HT1080 (cell line): ENCODE measurements around the gene TICRR. TPM values are rescaled to one million over a fixed set of nuclear protein-coding genes. Genes with fewer than 3 reads are reported as not detected.

ENCODE experiments used
- DNase-seq: peaks from one replicate; pipeline ENCODE4 v3.0.0-alpha.2; 2015; ENCODE audit warnings: low read depth
- total RNA-seq: library from RNA; depleted of rRNA; stranded (reverse); fragments of >200 nt; shearing (Covaris generic); gene quantifications from 2 replicates; pipeline ENCODE4 v1.2.3, GENCODE V29; 2014

The TICRR gene
- total RNA-seq, 1 experiment from 2014 or later: 10.1 TPM

- DNase-seq: no peak
Observed at GRCh38 chr15:89627256-89627970, 52.1 kb downstream of the TICRR start.

DNA sequence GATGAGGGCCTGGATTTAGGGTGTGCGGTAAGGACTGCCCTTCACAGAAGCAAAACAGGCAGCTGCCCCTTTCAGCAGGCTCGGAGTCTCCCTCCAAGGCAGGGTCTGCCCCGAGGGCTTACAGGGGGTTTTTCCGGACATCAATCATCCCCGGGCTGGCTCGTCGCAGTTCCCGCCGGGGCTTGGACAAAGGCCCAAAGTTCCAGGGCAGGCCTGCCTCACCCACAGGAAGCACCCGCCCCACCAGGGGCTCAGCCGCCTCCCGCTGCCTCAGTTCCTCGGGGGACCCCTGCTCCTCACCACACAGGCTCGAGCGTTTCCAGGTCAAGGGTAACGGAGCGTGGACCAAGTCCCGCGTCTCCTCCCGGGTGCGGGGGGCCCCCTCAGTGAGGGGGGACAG is 53.0 kb downstream of the TICRR start:
- DNase-seq: no peak

GRCh38 chr15:89628806-89629715 is 53.8 kb downstream of the TICRR start:
- no peak for DNase-seq

DNA sequence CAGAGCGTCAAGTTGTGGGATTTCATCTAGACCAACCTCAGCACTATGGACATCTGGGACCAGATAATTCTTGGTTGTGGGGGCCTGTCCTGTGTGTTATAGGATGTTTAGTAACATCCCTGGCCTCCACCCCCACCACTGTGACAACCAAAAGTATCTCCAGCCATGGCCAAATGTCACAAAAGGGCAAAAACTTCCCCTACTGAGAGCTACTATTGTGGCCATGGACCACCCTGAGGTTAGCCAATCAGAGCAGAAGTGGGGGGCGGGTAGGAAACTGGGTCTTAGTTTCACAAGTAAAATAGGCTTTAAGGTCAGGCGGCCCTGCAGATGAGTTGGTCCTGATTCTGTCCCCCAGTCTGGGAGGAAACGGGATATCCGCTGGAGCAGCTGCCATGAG is 54.6 kb downstream of the TICRR start:
- DNase-seq: no peak

DNA sequence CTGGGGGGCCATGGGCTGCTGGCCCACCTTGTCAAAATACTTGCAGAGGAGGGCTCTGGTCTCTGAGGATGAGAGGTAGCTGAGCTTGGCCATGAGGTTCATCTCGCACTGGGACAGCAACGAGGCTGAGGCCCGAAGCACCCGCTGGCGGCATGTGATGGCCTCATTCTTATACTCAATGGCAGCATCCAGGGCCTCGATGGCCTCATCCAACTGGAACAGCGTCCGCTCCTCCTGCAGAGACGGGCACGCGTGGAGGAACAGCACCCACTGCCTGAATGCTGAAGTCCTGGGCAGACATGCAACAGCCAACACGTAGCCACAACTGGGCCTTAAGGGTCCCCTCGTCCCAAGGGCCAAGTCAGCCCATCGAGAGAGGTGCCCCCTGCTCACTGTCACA is 55.0 kb downstream of the TICRR start:
- no peak for DNase-seq

DNA sequence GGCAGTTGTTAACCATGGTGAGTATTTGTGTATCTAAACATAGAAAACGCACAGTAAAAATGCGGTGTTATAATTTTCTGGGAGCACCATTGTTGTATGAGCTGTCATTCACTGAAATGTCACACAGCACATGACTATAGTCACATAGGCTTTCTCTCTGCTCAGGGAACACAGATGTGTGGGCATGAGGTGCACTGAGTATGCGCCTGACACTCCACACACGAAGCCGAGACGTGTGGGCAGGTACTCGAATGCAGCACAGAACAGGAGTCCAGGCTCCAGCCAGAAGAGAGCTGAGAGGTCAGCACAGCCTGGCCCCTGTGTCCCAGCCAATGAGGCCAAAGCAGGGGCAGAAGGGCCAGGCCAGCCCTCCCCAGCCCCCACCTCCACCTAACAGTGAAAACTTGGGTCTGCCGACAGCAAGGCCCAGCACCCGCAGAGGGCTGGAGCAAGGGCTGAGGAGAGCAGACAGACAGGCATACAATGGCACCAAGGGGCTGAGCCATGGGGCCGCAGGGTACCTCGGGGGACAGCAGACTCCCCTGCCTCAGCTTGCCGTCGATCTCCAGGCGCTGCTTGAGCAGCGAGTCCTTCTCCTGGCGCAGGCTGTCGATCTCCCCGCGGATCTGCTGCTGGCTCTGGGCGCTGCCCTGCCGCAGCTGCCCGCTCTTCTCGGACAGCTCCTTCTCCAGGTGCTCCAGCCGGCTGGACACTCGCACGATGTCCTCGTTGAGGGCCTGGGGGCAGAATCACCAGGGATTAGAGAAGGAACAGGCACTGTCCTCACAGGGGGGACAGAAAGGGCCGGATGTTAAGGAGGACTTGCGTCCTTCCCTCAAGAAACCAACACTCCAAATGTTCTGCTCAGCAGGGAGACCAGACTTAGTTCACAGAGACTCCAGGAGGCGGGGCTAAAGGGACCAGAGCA is 56.0 kb downstream of the TICRR start:
- no peak for DNase-seq

DNA sequence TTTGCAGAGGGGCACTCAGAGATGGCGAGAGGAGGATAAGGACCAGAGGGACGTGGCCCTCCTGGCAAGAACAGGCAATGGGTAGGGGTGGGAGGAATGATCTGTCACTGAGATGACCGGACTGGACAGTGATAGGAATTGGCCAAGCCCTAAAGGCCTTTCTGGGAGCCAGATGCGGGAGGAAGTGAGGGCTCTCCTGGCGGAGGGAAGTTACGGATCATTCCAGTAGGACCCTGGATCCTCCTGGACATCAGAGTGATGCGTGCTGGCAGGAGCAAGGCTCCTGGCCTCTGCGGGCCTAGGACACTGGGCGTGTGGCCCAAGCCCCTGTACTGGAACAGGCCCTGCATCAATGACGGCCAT is 56.6 kb downstream of the TICRR start:
- no peak for DNase-seq

GRCh38 chr15:89632563-89633430 is 57.5 kb downstream of the TICRR start:
- DNase-seq: no peak

GRCh38 chr15:89633585-89633984 is 58.3 kb downstream of the TICRR start:
- DNase-seq: no peak

DNA sequence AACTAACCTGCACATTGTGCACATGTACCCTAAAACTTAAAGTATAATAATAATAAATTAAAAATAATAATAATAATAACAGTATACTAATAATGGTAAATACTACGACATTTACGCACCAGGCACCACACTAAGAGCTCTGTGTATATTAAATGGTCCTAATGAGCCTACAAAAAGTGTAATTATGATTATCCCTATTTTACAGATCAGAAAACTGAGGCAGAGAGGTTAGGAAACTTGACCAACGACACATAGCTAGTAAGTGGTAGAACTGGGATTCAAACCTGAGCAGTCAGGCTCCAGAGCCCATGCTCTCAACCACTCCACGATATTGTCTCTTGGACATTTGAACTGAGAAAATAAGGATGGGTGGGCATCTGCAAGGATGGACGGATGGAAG is 65.0 kb downstream of the TICRR start:
- DNase-seq: no peak

- no peak for DNase-seq
Observed at GRCh38 chr15:89641053-89641452, 65.8 kb downstream of the TICRR start.

GRCh38 chr15:89642106-89642505 is 66.8 kb downstream of the TICRR start:
- no peak for DNase-seq

GRCh38 chr15:89645680-89646079 is 70.4 kb downstream of the TICRR start:
- no peak for DNase-seq

DNA sequence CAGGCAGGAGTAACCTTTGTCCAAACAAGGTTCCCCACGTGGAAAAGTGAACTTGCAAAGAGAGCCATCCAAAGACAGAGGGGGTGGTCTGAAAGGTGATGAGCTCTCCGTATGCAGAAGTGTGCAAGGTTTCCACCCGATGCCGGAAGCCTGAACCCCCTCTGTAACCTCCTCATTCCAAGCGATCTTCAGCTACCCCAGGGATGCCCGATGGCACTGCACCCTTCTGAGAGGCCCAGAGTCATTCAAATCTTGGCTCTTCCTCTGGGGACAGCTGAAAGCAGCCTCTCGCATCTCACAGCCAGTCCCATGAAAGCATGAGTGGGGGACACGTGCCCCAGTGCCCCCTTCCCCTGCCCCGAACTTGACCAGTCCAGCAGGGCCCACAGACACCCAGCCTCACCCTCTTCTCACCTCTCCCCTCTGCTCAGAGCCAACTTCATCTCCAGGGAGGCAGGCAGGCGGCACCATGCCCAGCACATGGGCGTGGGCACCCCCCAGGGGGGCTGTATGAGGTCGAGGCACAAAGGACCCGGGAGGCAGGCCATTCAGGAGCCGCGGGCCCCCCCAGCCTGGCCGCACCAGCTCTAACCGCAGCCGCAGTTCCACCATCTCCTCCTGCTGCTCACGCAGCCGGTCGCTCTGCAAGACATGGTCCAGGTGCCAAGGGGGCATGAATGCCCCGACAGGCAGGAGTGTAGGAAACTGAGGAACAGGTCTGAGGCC is 71.3 kb downstream of the TICRR start:
- no peak for DNase-seq

DNA sequence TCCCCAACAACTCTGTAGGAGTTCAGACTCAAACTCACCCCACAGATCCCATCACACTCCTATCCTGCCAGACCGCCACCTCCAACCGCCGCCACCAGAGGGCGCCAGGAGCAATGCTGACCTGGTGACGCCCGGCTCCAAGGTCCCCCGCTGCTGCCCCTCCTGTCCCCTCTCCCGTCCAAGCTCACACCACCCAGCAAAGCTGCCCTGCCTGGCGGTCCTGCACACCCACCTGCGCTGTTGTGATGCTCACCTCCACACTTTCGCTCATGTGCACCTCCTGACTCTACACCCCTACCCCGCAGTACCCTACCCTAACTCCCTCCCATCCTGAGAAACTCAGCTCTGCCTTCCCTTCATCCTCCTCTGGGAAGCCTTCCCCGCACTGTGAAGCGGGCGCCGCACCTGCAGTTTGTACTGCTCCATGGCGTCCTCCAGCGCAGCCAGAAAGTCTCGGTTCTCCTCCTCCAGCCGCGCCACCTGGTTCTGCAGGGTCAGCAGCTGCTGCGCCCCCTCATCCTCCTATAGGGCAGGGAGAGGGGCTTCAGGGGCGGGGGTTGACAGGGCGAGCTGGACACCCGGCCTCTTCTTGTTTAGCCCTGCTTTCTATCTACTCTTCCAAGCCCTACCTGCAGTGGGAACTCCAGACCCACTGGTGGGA is 72.1 kb downstream of the TICRR start:
- DNase-seq: peak; percentile 60

GRCh38 chr15:89648106-89649012 is 73.1 kb downstream of the TICRR start:
- no peak for DNase-seq

GRCh38 chr15:89649013-89649625 is 73.8 kb downstream of the TICRR start:
- no peak for DNase-seq

DNA sequence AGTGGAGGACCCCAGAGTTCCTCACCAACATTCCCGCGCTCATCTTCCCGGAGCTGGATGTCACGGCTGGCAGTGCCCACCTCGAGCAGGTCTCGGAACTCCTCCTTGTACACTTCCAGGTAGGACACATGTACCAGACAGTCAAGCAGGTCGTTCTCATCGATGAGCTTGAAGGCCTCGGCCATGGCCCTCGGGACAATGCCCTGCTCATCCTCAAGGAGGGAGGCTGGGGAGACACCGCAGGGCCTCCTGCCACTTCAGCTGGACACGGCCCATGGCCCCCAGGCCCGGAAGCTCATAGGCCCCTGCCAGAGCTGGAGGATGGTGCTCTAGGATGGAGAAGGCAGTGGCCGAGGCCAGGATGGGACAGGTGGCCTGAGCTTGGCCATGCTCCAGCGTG is 74.4 kb downstream of the TICRR start:
- no peak for DNase-seq
